GM19372 (cell line): ENCODE measurements around the gene LCT.
A peak's percentile ranks its signal among the peaks of the same experiment; 100 is the strongest.
"Not testable (repeated sequence)": the region's sequence is repeated elsewhere in the genome, so short reads cannot be mapped to it uniquely, and the experiment has no call there.

Experiments used
- ATAC-seq: cut with Tn5 transposase; IDR thresholded peaks from one replicate; pipeline ENCODE4 v1.9.1; 2021; ENCODE audit warnings: mild to moderate bottlenecking, low read depth, moderate library complexity; ENCODE audit not compliant: unreplicated experiment

LCT gene

DNA sequence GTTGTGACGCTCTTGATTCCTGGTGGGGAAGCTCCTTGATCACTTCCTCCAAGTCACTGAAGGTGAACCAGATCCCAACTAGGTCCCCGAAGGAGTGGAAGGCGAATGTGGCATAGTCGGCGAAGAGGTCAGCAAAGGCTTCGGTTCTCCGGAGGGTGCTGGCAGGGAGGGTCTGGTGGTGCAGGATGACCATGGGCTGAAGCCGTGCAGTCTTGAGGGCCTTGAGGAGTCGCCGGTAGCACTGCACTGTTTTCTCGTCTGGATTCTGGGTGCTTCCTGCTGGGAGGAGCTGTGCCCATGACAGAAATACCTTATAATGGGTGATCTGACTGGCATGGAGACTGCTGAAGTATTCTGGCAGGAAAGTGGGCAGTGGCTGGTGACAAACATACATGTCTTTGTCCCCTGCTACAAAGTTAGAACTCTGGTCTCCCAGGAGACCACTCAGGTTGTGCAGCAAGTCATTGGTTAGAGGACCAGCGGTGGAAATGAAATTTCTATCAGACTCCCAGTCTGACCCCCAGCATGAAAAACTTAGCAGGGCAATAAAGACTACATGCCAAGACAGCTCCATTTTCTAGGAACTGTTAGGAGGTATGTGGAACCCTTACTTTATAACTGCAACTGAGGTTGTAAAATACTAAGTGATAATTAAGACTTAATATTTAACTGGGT, at the start of gene LCT:
Gene LCT (minus strand): TSS at position 589 of the 675 bp plus-strand sequence. CDS start 15 bp downstream, at position 574.
- no peak for ATAC-seq

- ATAC-seq: no peak
Measured at GRCh38 chr2:135885709-135886108, 48.7 kb upstream of the LCT start.

DNA sequence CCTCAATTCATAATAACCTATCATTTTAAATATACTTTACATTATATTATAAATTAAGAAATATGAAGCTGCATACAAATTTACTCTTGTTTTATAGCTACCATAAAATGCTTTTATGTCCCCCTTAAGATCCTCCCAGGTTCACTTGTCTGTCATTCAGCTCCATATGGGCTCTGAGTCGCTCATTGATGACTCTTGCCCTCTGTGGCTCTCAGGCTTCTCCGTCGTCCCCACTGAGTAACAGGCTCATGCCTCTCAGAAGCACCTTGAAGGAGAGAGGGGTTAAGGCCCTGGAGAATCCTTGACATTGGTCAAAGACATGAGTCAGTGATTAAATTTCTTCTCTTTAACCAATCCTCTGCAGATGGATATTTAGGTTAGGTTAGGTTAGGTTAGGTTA, 45.4 kb upstream of the LCT start:
- ATAC-seq: no peak

DNA sequence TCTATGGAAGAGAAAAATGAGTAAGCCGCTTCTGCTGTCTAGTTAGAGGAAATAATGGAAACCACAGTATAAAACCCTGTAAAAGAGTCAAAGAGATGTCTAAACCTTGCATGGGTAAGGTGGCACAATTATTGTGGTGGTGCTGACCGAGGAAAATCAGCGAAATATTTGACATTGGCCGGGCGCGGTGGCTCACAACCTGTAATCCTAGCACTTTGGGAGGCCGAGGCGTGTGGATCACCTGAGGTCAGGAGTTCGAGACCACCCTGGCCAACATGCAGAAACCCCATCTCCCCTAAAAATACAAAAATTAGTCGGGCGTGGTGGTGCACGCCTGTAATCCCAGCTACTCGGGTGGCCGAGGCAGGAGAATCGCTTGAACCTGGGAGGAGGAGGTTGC, 39.8 kb upstream of the LCT start:
- ATAC-seq: not testable (repeated sequence)

DNA sequence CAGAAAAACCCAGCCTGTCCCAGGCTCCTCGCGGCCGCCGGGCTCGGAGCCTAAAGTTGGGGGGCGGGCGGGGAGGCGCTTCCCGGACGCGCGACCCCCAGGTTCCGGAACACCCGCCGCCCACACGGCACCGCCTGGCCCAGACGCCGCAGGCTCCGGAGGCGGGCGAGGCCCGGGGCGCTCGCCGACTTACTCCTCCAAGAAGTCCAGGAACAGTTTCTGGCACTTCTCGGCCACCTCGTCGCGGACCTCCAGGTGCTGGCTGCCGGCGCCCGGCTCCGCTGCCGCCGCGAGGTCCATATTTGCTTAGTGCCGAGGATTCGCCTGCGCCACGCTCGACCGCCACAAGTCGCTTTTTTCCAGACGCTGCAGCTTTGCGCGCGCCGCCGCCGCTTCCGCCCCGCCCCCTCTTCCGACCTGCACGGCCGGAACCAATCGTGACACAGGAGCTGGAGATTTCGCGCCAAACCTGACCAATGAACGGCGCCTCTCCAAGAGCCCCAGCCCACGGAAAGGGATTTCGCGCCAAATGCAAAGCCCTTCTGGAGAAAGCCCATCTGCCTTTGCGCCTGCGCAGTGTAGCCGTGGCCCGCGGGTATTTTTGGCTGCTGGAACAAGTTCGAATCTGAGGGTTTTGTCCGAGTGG, 39.2 kb upstream of the LCT start, which contains the start of gene MCM6:
Gene MCM6 (minus strand): TSS at position 378 of the 646 bp plus-strand sequence. CDS start 78 bp downstream, at position 300.
- peak; percentile 89 for ATAC-seq

DNA sequence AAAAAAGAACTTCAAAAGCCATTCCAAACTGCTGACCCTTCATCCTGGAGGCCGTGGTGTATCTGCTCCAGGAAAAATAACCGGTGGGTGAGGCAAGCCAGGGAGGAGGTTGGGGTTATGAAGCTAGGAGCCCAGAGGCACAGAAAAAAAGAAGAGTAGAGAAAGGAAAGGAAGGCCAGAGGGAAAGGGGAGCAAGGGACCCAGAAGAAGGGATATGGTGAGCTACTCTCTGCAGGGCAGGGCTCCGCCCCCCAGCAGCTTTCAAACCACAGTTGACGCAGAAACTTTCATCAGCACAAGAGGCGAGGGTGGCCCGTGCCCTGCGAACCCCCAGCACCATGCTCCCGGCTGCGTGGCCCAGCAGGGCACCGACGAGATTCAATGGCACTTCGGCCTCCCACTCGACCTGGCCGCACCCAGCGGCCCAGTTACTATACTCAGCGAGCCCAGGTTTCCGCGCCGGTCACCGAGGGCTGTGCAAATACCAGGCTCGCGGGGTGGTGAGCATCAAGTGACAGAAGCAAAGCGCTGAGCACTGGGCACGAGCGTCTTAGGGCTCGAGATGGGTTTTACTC, 38.6 kb upstream of the LCT start:
- peak; percentile 48 for ATAC-seq

GRCh38 chr2:135874777-135875365, 37.9 kb upstream of the LCT start:
- no peak for ATAC-seq

DNA sequence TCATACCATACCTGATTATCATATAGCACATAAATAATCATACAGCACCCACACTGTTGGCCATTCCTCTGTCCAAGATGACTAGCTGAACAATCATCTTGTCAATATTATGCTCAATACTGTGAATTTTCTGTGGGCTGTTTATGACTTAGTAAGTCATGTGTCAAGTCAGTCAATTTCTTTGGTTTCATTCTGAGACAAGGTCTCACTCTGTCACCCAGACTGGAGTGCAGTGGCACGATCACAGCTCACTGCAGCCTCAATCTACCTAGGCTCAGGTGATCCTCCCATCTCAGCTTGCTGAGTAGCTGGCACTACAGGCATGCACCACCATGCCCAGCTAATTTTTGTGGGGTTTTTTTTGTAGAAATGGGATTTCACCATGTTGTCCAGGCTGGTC, 33.6 kb upstream of the LCT start:
- ATAC-seq: no peak

- ATAC-seq: no peak
Measured at GRCh38 chr2:135863233-135863632, 26.2 kb upstream of the LCT start.

DNA sequence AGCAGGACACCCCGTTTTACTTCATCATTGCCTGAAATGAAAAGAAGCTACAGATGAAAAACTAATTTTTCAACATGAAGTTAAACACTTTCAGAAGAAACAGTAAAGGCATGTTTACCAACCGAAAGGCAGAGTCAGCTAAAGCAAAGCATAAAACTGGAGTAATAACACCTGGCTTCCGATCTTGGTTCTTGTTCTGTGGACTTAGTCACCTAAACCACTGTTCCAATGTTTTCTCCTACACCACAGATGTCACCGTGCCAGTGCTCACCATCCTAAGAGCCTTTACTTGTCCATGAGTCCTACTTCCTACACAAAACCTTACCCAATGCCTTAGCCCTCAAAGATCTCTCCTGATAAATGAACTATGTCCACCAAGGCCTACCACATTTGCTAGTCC, 25.7 kb upstream of the LCT start:
- no peak for ATAC-seq

GRCh38 chr2:135853401-135853800, 16.4 kb upstream of the LCT start:
- no peak for ATAC-seq

GRCh38 chr2:135851858-135852257, 14.9 kb upstream of the LCT start:
- no peak for ATAC-seq

GRCh38 chr2:135850892-135851668, 14.1 kb upstream of the LCT start:
- ATAC-seq: no peak

DNA sequence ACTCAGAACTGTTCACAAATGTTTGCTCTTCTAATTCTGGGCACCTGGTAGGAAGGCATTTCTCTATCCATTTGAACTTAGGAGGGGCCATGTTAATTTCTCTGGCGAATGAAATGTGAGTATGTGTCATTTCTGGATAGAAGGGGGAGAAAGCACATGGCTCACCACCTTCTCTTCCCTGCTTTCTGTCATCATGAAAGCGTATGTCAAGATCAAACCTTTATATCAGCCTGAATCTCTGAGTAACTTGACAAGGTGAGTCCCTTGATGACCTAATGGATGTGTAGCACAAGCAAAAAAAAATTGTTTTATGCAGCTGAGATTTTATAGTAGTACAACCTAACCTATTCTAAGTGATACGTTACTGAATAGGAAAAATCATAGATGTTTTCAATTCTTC, 12.1 kb upstream of the LCT start:
- ATAC-seq: no peak

DNA sequence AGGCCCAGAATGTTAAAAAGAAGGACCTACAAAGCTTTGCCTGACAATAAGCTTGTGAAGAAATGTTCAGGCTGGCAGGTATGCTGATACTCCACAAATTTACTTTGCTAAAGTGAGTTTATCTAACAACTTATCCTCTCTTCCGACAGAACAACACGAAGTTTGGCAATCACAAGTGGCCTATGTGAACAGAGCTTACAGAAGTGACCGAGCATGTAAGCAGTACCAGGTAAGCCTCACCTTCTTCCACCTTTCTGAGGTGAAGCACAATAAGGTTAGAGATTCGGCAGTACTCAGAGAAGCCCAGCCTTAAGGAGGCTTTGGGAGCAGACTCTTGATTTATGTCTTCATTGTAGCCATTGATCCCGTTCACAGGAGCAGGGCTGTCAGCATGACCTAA, 9.0 kb upstream of the LCT start:
- ATAC-seq: no peak

- ATAC-seq: no peak
Measured at GRCh38 chr2:135845257-135845656, 8.3 kb upstream of the LCT start.

- no peak for ATAC-seq
Measured at GRCh38 chr2:135844301-135844895, 7.4 kb upstream of the LCT start.

- ATAC-seq: no peak
Measured at GRCh38 chr2:135843671-135844070, 6.7 kb upstream of the LCT start.

- no peak for ATAC-seq
Measured at GRCh38 chr2:135840601-135841000, 3.6 kb upstream of the LCT start.

DNA sequence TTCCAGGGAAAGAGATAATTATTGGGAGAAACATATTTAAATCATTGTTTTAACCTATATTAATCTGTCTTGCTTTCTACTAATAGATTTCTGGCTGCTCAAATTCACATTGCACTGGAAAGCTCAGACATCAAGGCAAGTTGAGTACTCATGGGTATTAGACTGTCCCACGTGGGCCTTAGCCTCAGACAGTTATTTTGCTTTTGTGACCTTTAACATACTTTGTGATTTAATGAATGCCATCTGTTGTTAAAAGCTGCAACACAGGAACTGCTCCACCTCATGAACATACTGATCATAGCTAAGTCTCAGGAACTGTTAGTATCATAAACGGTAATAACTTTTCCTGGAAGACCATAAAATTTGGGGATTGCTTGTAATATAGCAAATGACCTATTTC, 2.7 kb upstream of the LCT start:
- ATAC-seq: no peak
